Activated naive CD8-positive, alpha-beta T cell (primary cell): ENCODE results near the gene PGGHG.

Experiments
- H3K27ac Mint-ChIP-seq: one replicate; pipeline ENCODE4 v1.8.0; 2021; ENCODE audit warnings: mixed read lengths
- H3K27me3 Mint-ChIP-seq: one replicate; pipeline ENCODE4 v1.8.0; 2021; ENCODE audit warnings: mixed read lengths
- H3K36me3 Mint-ChIP-seq: one replicate; pipeline ENCODE4 v1.8.0; 2021; ENCODE audit warnings: mixed read lengths
- H3K4me1 Mint-ChIP-seq: one replicate; pipeline ENCODE4 v1.8.0; 2021; ENCODE audit warnings: low read depth, mixed read lengths
- H3K4me3 Mint-ChIP-seq: one replicate; pipeline ENCODE4 v1.8.0; 2021; ENCODE audit warnings: mild to moderate bottlenecking, mixed read lengths
- H3K9me3 Mint-ChIP-seq: one replicate; pipeline ENCODE4 v1.8.0; 2021; ENCODE audit warnings: low read depth, mixed read lengths

The PGGHG gene

DNA sequence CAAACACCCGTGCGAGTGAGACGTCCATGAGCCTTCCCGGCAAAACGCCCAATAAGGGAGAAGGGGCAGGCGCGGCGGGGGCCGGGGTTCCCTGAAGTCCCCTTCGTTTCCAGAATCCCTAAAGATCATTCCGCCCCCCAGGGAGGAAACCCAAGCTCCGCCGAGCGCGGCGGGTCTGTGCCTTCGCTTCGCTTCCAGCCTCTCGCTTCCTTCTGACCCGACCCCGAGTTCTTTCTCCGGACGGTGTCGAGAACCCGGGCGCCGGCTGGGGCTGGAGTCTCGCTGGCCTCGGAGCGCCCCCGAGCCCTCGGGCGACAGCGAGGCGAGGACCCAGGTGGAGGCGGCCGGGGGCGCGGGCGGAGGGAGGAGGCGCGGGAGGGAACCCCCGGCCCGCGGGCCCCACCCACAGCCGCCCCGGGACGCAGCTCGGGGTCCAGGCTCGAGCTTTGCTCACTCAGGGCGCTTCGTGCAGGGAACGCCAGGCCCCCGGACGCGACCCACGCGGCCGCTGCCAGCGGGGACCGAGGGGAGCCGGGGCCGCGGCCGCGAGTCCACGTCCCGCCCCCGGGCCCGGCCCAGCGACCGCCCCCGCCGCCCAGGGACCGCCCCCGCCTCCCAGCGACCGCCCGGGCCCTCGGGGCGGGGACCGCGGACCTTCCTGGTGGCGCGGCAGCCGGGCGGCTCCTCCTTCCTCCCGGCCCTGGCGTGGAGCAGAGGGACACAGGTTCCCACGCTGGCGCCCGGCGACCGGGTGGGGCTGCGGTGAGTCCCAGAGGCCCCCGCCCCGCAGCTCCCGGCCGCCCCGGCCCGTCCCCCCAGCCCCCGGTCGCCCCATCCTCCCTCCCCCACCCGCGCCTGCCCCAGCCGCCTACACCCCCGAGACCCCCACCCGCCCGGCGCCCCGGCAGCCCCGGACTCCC is at the start of gene PGGHG:
PGGHG (plus strand) TSS at position 649 of the 920 bp plus-strand sequence. CDS start 691 bp downstream, outside the sequence.
- peaks cover 45% of the 10 kb centered on the region for H3K4me1 Mint-ChIP-seq

GRCh38 chr11:240315-240714 is 48.6 kb upstream of the PGGHG start:
- Mint-ChIP-seq H3K27me3 (no peaks in the 10 kb centered on the region), H3K9me3 (no peaks in the 10 kb centered on the region), H3K27ac (peak overlapping the region; percentile 74), H3K4me3 (peak overlapping the region; percentile 38), H3K4me1 (peaks cover 55% of the 10 kb centered on the region), H3K36me3 (peaks cover 15% of the 10 kb centered on the region)

More for the DNA sequence above, at the start of gene PGGHG:
- Mint-ChIP-seq H3K27me3 (no peaks in the 10 kb centered on the region), H3K27ac (peak within 1 kb of the TSS; percentile 96), H3K36me3 (no peaks in the 10 kb centered on the region), H3K4me3 (peak within 1 kb of the TSS; percentile 95), H3K9me3 (no peaks in the 10 kb centered on the region)

- Mint-ChIP-seq H3K4me1 (peaks cover 50% of the 10 kb centered on the region), H3K4me3 (peak overlapping the region; percentile 44), H3K9me3 (no peaks in the 10 kb centered on the region), H3K27ac (peak overlapping the region; percentile 72), H3K36me3 (peaks cover 16% of the 10 kb centered on the region), H3K27me3 (no peaks in the 10 kb centered on the region)
Measured at GRCh38 chr11:241634-242033, 47.3 kb upstream of the PGGHG start.

- H3K27ac Mint-ChIP-seq: peak overlapping the region; percentile 10
Measured at GRCh38 chr11:244376-244775, 44.5 kb upstream of the PGGHG start.

GRCh38 chr11:249062-249461 is 39.9 kb upstream of the PGGHG start:
- Mint-ChIP-seq H3K27me3 (no peaks in the 10 kb centered on the region), H3K36me3 (peaks cover 8% of the 10 kb centered on the region), H3K4me3 (no peak overlapping the region), H3K9me3 (no peaks in the 10 kb centered on the region), H3K27ac (no peak overlapping the region), H3K4me1 (peaks cover 16% of the 10 kb centered on the region)

More at GRCh38 chr11:244376-244775, 44.5 kb upstream of the PGGHG start:
- H3K36me3 Mint-ChIP-seq: peaks cover 19% of the 10 kb centered on the region
- H3K9me3 Mint-ChIP-seq: no peaks in the 10 kb centered on the region
- no peaks in the 10 kb centered on the region for H3K27me3 Mint-ChIP-seq
- H3K4me3 Mint-ChIP-seq: no peak overlapping the region
- peaks cover 34% of the 10 kb centered on the region for H3K4me1 Mint-ChIP-seq

- Mint-ChIP-seq H3K9me3 (no peaks in the 10 kb centered on the region), H3K27ac (peak overlapping the region; percentile 79), H3K36me3 (peaks cover 6% of the 10 kb centered on the region), H3K27me3 (no peaks in the 10 kb centered on the region), H3K4me1 (peaks cover 14% of the 10 kb centered on the region), H3K4me3 (no peak overlapping the region)
Measured at GRCh38 chr11:250274-250673, 38.7 kb upstream of the PGGHG start.

- peaks cover 4% of the 10 kb centered on the region for H3K36me3 Mint-ChIP-seq
- no peaks in the 10 kb centered on the region for H3K9me3 Mint-ChIP-seq
- no peak overlapping the region for H3K4me3 Mint-ChIP-seq
- H3K27ac Mint-ChIP-seq: peak overlapping the region; percentile 79
- no peaks in the 10 kb centered on the region for H3K27me3 Mint-ChIP-seq
- H3K4me1 Mint-ChIP-seq: peaks cover 14% of the 10 kb centered on the region
Measured at GRCh38 chr11:250740-251299, 38.1 kb upstream of the PGGHG start.

- peaks cover 4% of the 10 kb centered on the region for H3K36me3 Mint-ChIP-seq
- no peaks in the 10 kb centered on the region for H3K9me3 Mint-ChIP-seq
- no peak overlapping the region for H3K4me3 Mint-ChIP-seq
- no peaks in the 10 kb centered on the region for H3K27me3 Mint-ChIP-seq
- peaks cover 14% of the 10 kb centered on the region for H3K4me1 Mint-ChIP-seq
- no peak overlapping the region for H3K27ac Mint-ChIP-seq
Measured at GRCh38 chr11:251550-251949, 37.4 kb upstream of the PGGHG start.

GRCh38 chr11:252666-253065 is 36.3 kb upstream of the PGGHG start:
- H3K36me3 Mint-ChIP-seq: peaks cover 4% of the 10 kb centered on the region
- peaks cover 12% of the 10 kb centered on the region for H3K4me1 Mint-ChIP-seq
- H3K27me3 Mint-ChIP-seq: no peaks in the 10 kb centered on the region
- H3K27ac Mint-ChIP-seq: no peak overlapping the region
- no peak overlapping the region for H3K4me3 Mint-ChIP-seq
- no peaks in the 10 kb centered on the region for H3K9me3 Mint-ChIP-seq

- Mint-ChIP-seq H3K4me1 (peaks cover 12% of the 10 kb centered on the region), H3K9me3 (no peaks in the 10 kb centered on the region), H3K4me3 (no peak overlapping the region), H3K27me3 (no peaks in the 10 kb centered on the region), H3K27ac (no peak overlapping the region), H3K36me3 (peaks cover 4% of the 10 kb centered on the region)
Measured at GRCh38 chr11:253160-253885, 35.6 kb upstream of the PGGHG start.

- H3K27ac Mint-ChIP-seq: no peak overlapping the region
- no peaks in the 10 kb centered on the region for H3K9me3 Mint-ChIP-seq
- peaks cover 12% of the 10 kb centered on the region for H3K4me1 Mint-ChIP-seq
- H3K27me3 Mint-ChIP-seq: no peaks in the 10 kb centered on the region
- peaks cover 2% of the 10 kb centered on the region for H3K36me3 Mint-ChIP-seq
- H3K4me3 Mint-ChIP-seq: no peak overlapping the region
Measured at GRCh38 chr11:253886-254270, 35.0 kb upstream of the PGGHG start.

DNA sequence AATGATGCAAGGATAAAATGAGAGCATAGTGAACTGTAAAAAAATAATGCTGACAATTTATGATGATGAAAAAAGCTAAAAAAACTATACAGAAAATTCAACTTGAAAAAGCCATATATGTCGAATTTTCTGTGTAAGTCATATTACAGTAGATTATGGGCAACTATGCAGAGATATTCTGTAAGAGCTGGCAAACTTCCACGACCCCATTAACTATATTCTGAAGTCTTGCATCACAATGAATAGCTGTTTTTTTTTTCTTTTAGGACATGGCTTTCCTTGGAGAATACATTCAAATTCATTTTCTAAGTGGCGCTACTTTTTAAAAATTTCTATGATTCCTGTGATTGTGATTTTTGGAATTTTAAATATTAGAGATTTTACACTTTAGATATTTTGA is 33.8 kb upstream of the PGGHG start:
- Mint-ChIP-seq H3K27ac (no peak overlapping the region), H3K4me1 (peaks cover 12% of the 10 kb centered on the region), H3K4me3 (no peak overlapping the region), H3K9me3 (no peaks in the 10 kb centered on the region), H3K36me3 (peaks cover 2% of the 10 kb centered on the region), H3K27me3 (no peaks in the 10 kb centered on the region)

DNA sequence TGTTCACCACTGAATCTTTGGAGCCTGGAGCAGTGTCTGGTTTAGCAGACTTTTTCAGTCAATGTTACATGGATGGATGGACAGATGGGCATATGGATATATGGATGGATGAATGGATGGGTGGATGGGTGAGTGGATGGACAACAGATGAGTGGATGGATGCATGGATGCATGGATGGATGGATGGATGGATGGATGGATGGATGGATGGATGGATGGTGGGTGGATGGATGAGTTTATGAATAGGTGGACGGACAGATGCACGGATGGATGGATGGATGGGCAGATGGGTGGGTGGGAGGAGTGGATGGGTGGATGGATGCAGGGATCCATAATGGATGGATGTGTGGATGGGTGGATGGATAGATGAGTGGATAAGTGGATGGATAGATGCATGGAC is 33.1 kb upstream of the PGGHG start:
- Mint-ChIP-seq H3K4me3 (no peak overlapping the region), H3K9me3 (no peaks in the 10 kb centered on the region), H3K27me3 (no peaks in the 10 kb centered on the region), H3K4me1 (peaks cover 7% of the 10 kb centered on the region), H3K27ac (no peak overlapping the region), H3K36me3 (no peaks in the 10 kb centered on the region)

DNA sequence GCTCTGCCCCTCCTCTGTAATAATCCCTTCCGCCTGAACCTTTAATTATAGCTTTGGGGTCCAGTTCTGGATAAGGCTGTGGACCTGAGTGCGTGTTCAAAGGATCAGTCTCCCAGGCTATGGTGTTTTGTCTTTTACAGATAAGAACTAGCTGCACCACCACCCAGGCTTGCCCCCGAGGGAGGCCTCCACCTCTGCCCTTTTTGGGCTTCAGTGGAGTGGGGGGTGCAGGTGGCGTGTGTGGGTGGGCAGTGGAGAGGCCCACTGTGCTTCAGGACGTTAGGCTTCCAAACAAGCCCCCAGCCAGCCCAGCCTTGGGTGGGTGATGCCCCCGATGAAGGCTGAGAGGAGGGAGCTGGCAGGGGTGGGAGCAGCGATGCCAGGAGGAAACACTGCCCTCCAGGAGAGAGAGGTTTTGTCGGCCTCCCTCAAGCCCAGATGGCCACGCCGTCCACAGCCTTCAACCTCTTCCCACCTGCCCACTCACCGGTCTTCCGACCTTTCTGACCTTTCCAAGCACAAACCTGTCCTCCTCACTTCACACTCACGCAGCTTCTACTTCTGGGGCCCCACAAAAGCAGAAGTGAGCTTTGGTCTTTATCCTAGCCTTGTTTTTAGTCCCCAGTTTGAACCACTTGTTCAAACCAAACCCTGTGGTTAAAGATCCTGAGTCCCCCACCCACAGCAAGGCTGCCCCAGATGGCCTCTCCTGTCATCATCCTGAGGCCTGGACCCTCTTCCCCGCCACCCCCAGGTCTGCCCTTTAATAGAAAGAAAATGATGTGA is 31.8 kb upstream of the PGGHG start:
- Mint-ChIP-seq H3K27me3 (no peaks in the 10 kb centered on the region), H3K9me3 (no peaks in the 10 kb centered on the region), H3K27ac (no peak overlapping the region), H3K4me1 (no peaks in the 10 kb centered on the region), H3K36me3 (no peaks in the 10 kb centered on the region), H3K4me3 (no peak overlapping the region)
